HG03039 (cell line): ENCODE results near the gene GRAMD2B.

Experiments
- ATAC-seq: cut with Tn5 transposase; IDR thresholded peaks from one replicate; pipeline ENCODE4 v1.9.1; 2021; ENCODE audit warnings: mild to moderate bottlenecking, moderate library complexity; ENCODE audit not compliant: unreplicated experiment

Gene GRAMD2B

GRCh38 chr5:126534553-126534952, 111.3 kb downstream of the GRAMD2B start:
- no peak for ATAC-seq

GRCh38 chr5:126535856-126536545, 112.8 kb downstream of the GRAMD2B start:
- ATAC-seq = no peak

- no peak for ATAC-seq
Measured at GRCh38 chr5:126536874-126537273, 113.7 kb downstream of the GRAMD2B start.

GRCh38 chr5:126538579-126538978, 115.4 kb downstream of the GRAMD2B start:
- ATAC-seq = no peak

- no peak for ATAC-seq
Measured at GRCh38 chr5:126540631-126541030, 117.4 kb downstream of the GRAMD2B start.

GRCh38 chr5:126542441-126542840, 119.2 kb downstream of the GRAMD2B start:
- ATAC-seq = peak; percentile 49

- ATAC-seq = no peak
Measured at GRCh38 chr5:126543009-126543408, 119.8 kb downstream of the GRAMD2B start.

- ATAC-seq = no peak
Measured at GRCh38 chr5:126543660-126544059, 120.5 kb downstream of the GRAMD2B start.
